Neural progenitor cell (in vitro differentiated cells): ENCODE measurements around the gene MAP3K2.

Source experiments
- CTCF ChIP-seq: fragments of 200-600 bp; sonication (generic); IDR thresholded peaks from 2 replicates; pipeline ENCODE4 v1.5.1; 2017; ENCODE audit warnings: antibody characterized with exemption, mild to moderate bottlenecking
- EZH2 ChIP-seq: fragments of 200-600 bp; sonication (generic); IDR thresholded peaks from 2 replicates; pipeline ENCODE4 v1.6.1; 2017; ENCODE audit warnings: antibody characterized with exemption, mild to moderate bottlenecking, moderate library complexity
- EZH2phosphoT487 ChIP-seq: fragments of 200-600 bp; sonication (generic); IDR thresholded peaks from 2 replicates; pipeline ENCODE4 v1.6.1; 2017; ENCODE audit warnings: antibody characterized with exemption

- no peak for TF ChIP-seq CTCF
- TF ChIP-seq EZH2, result no peak
- no peak for TF ChIP-seq EZH2phosphoT487
Observed at GRCh38 chr2:127275789-127276188, 112.0 kb downstream of the MAP3K2 start.
